Measurements from ENCODE around the gene MED25. TPM values are rescaled to one million over a fixed set of nuclear protein-coding genes. Genes with fewer than 3 reads are reported as not detected.

MED25 gene
- total and polyA plus RNA-seq, 2 of the 4 experiments (the other 2 are of a cell fraction), result 4.7 to 38.5 TPM

DNA sequence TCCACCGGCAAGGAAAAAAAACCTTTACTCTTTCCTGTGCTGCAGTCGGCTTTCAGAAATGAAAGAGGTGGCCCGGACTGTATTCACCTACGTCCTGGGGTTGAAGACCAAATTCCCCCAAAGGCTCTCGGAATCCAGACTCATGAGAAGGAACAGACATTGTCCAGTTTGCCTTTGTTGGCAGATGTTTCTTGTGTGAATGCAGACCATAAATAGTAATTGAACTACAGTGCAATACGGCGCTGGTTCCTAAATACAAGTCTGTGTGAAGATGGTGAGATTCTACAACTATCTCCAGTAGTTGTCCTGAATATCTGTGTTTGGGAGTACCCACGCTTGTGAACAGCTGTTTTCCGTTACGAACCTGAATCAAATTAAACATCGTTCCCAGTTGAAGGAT, 21.6 kb downstream of the MED25 start:
- ChIA-PET POLR2A (ENCODE audit: unreplicated experiment) (no interaction called here), CTCF (no interaction called here)
- Histone ChIP-seq H3K4me1 (ENCODE audit: control insufficient read depth, insufficient read depth, low read length) (no peaks in the 10 kb centered on the region), H3K4me2 (ENCODE audit: low read depth, low read length) (no peak overlapping the region), H2BK20ac (ENCODE audit: low read depth, low read length) (no peak overlapping the region), H3K56ac (ENCODE audit: extremely low read depth, insufficient read depth, low read length) (no peak overlapping the region), H3K23ac (ENCODE audit: low read depth, low read length) (no peak overlapping the region), H4K5ac (ENCODE audit: low read depth, low read length) (no peak overlapping the region), H2BK120ac (ENCODE audit: low read depth, low read length) (no peak overlapping the region), H4K20me1 (ENCODE audit: insufficient read depth, low read length) (no peaks in the 10 kb centered on the region; the same call in 1 of the 2 replicates), H3K27ac (ENCODE audit: insufficient read depth, low read length) (no peak overlapping the region), H3K27me3 (ENCODE audit: control insufficient read depth, insufficient read depth, low read length) (no peaks in the 10 kb centered on the region), H3K36me3 (ENCODE audit: control insufficient read depth, insufficient read depth, low read length) (peaks cover 51% of the 10 kb centered on the region), H2BK5ac (ENCODE audit: low read depth, low read length, poor library complexity, severe bottlenecking) (no peak overlapping the region), H3K9me3 (ENCODE audit: control insufficient read depth, insufficient read depth, low read length) (no peaks in the 10 kb centered on the region), H3K9ac (ENCODE audit: low read depth, low read length) (no peak overlapping the region), H3K9me1 (ENCODE audit: insufficient read depth, low read length) (peaks cover 9% of the 10 kb centered on the region; the same call in 1 of the 2 replicates), H2AFZ (replicated peaks; ENCODE audit: low read length, poor library complexity) (no peak overlapping the region), H2AK9ac (replicated peaks; ENCODE audit: low read depth, low read length, poor library complexity) (no peak overlapping the region), H3K14ac (replicated peaks; ENCODE audit: low read depth, low read length) (no peak overlapping the region), H3K4ac (ENCODE audit: low read depth, low read length) (no peak overlapping the region), H2BK15ac (ENCODE audit: low read depth, low read length) (no peak overlapping the region), H3K4me3 (ENCODE audit: insufficient read depth, low read depth, low read length) (no peak overlapping the region), H4K91ac (ENCODE audit: insufficient read depth, low read depth, low read length) (no peak overlapping the region), H4K8ac (ENCODE audit: low read depth in 2 of 2, low read length in 2 of 2) (no peak overlapping the region), H3K79me1 (ENCODE audit: low read depth in 1 of 2, low read length in 2 of 2) (peaks cover 0 to 25% of the 10 kb centered on the region in 2 experiments; a peak in 2 of 4 replicates), H3K18ac (ENCODE audit: low read depth, low read length) (no peak overlapping the region), H2AK5ac (ENCODE audit: low read depth, low read length) (no peak overlapping the region)
- 91% methylated on average over 7 of the region's 11 CpGs; no CpG with 5 or more reads in 1 of the 2 experiments for WGBS, 2 experiments (ENCODE audit: extremely low coverage in 2 of 2, insufficient read length in 1 of 2)
- dilution Hi-C loops (cut with HindIII; ENCODE audit: low sequenced_read_pairs, unreplicated experiment), result no loop called here
- intact Hi-C loops (cut with micrococcal nuclease), result no loop called here
- BruUV-seq (replicated peaks), result no TSS peak
- DNase-seq (no peak), ATAC-seq (ENCODE audit: low read depth) (no peak)
- TF ChIP-seq MAZ (IDR thresholded peaks at IDR 0.05; ENCODE audit: borderline replicate concordance, low read depth, low read length) (no peak), USF2 (IDR thresholded peaks at IDR 0.05; ENCODE audit: low read depth, low read length) (no peak), CEBPB (IDR thresholded peaks at IDR 0.05; ENCODE audit: low read depth, low read length) (no peak), CHD1 (IDR thresholded peaks at IDR 0.05; ENCODE audit: low read depth, low read length) (no peak), ELK1 (IDR thresholded peaks at IDR 0.05; ENCODE audit: borderline replicate concordance, low read depth, low read length) (no peak), RAD21 (IDR thresholded peaks at IDR 0.05; ENCODE audit: low read length) (no peak)
- in situ Hi-C loops (cut with MboI; ENCODE audit: low sequenced_read_pairs), result no loop called here

Measured in IMR-90 (cell line).